Activated naive CD4-positive, alpha-beta T cell treated with anti-CD3 and anti-CD28 coated beads, Interleukin-2, amount 50 U/mL, for 72 hours (primary cell): ENCODE data around the gene UMODL1. TPM values are rescaled to one million over a fixed set of nuclear protein-coding genes. Genes with fewer than 3 reads are reported as not detected.

Source experiments
- ATAC-seq, 2 donors: fragments of 150-1000 bp; cut with Tn5 transposase; 2 replicates each; pipeline ENCODE4 v1.10.0; 2021; ENCODE audit warnings: mild to moderate bottlenecking in 2 of 2, moderate library complexity in 2 of 2
- DNase-seq, 2 donors: peaks; one replicate each; pipeline ENCODE4 v3.0.0; 2021 to 2022; ENCODE audit warnings: low spot score in 2 of 2
- H3K27ac Mint-ChIP-seq, 2 donors: one replicate each; pipeline ENCODE4 v1.8.0; 2022; ENCODE audit warnings: mild to moderate bottlenecking in 2 of 2, mixed read lengths in 2 of 2
- H3K36me3 Mint-ChIP-seq, 2 donors: one replicate each; pipeline ENCODE4 v1.8.0; 2022; ENCODE audit warnings: mixed read lengths in 2 of 2
- H3K9me3 Mint-ChIP-seq, 2 donors: one replicate each; pipeline ENCODE4 v1.8.0; 2022; ENCODE audit warnings: mixed read lengths in 2 of 2
- total RNA-seq, 2 donors: library from RNA; stranded (reverse); gene quantifications; one replicate each; pipeline ENCODE4 v1.2.3, GENCODE V29; 2022

Gene UMODL1
- total RNA-seq, 2 donors from 2014 or later = 0.09 to 0.18 TPM

DNA sequence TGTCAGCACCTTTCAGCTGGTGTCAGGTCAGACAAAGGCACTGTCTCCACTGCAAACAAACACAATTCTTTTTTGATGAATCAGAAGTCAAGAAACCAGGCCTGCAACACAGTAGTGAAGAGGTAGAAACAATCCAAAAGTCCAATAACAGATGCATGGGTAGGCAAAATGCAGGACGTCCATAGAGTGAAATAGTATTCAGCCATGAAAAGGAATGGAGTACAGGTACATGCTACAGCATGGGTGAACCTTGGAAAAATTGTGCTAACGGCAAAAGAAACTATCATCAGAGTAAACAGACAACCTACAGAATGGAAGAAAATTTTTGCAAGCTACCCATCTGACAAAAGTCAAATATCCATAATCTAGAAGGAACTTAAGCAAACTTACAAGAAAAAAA is 34.8 kb upstream of the UMODL1 start:
- Mint-ChIP-seq H3K9me3 (no peaks in the 10 kb centered on the region), H3K27ac (no peak overlapping the region), H3K36me3 (no peaks in the 10 kb centered on the region)
- ATAC-seq = no peak
- no peak for DNase-seq

GRCh38 chr21:42037516-42037915 is 33.6 kb upstream of the UMODL1 start:
- no peak overlapping the region for H3K27ac Mint-ChIP-seq
- no peaks in the 10 kb centered on the region for H3K36me3 Mint-ChIP-seq
- DNase-seq (no peak), ATAC-seq (no peak)
- H3K9me3 Mint-ChIP-seq = no peaks in the 10 kb centered on the region

GRCh38 chr21:42037943-42038342 is 33.2 kb upstream of the UMODL1 start:
- Mint-ChIP-seq H3K36me3 (no peaks in the 10 kb centered on the region), H3K27ac (no peak overlapping the region), H3K9me3 (no peaks in the 10 kb centered on the region)
- ATAC-seq (no peak), DNase-seq (no peak)

DNA sequence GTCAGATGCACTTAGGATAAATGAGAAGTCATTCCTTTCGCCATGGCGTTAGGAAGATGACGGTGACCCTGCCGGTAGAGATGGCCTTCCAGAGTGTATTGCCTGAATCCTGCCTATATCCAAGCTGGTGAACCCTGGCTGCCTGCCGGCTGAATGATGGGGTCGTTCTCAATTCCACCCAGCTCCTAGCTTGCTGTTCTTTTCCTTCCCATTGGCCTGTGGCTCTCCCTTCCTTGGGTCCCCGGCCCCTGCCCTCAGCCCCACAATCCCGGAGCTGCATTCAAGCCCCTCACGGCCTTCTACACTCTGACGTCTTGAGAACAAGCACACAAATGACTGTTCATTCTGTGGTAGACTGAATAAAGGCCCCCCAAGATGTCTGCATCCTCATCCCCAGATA is 32.7 kb upstream of the UMODL1 start:
- Mint-ChIP-seq H3K27ac (peak overlapping the region; percentile 5 to 45), H3K9me3 (no peaks in the 10 kb centered on the region), H3K36me3 (no peaks in the 10 kb centered on the region)
- no peak for DNase-seq
- ATAC-seq = no peak

- Mint-ChIP-seq H3K36me3 (no peaks in the 10 kb centered on the region), H3K27ac (peak overlapping the region; percentile 5 to 45), H3K9me3 (no peaks in the 10 kb centered on the region)
- DNase-seq (no peak), ATAC-seq (no peak)
Observed at GRCh38 chr21:42038826-42039425, 32.2 kb upstream of the UMODL1 start.

- DNase-seq (no peak), ATAC-seq (no peak)
- Mint-ChIP-seq H3K36me3 (no peaks in the 10 kb centered on the region), H3K27ac (no peak overlapping the region), H3K9me3 (no peaks in the 10 kb centered on the region)
Observed at GRCh38 chr21:42039470-42039901, 31.6 kb upstream of the UMODL1 start.

GRCh38 chr21:42039911-42040351 is 31.2 kb upstream of the UMODL1 start:
- H3K36me3 Mint-ChIP-seq = no peaks in the 10 kb centered on the region
- DNase-seq (no peak), ATAC-seq (no peak)
- no peak overlapping the region for H3K27ac Mint-ChIP-seq
- H3K9me3 Mint-ChIP-seq = no peaks in the 10 kb centered on the region

GRCh38 chr21:42040411-42041180 is 30.5 kb upstream of the UMODL1 start:
- DNase-seq (no peak), ATAC-seq (no peak)
- H3K9me3 Mint-ChIP-seq = no peaks in the 10 kb centered on the region
- no peaks in the 10 kb centered on the region for H3K36me3 Mint-ChIP-seq
- H3K27ac Mint-ChIP-seq = peak overlapping the region in 1 of 2 donors; percentile 57

DNA sequence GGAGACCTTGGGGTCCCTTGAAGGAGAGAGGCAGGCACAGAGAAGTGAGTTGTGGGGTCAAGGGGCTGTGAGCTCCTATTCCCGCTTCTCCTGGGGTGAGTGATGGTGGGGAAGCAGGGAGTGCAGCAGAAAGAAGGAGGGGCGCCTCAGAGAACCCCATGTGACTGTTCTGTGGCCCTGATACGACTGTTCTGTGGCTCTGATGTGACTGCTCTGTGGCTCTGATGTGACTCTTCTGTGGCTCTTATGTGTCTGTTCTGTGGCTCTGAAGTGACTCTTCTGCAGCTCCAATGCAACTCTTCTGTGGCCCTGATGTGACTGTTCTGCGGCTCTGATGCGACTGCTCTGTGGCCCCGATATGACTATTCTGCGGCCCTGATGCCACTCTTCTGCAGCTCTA is 29.9 kb upstream of the UMODL1 start:
- H3K27ac Mint-ChIP-seq = peak overlapping the region in 1 of 2 donors; percentile 57
- no peaks in the 10 kb centered on the region for H3K36me3 Mint-ChIP-seq
- peak in 1 of 2 donors; percentile 26 for ATAC-seq
- DNase-seq = no peak
- H3K9me3 Mint-ChIP-seq = no peaks in the 10 kb centered on the region

DNA sequence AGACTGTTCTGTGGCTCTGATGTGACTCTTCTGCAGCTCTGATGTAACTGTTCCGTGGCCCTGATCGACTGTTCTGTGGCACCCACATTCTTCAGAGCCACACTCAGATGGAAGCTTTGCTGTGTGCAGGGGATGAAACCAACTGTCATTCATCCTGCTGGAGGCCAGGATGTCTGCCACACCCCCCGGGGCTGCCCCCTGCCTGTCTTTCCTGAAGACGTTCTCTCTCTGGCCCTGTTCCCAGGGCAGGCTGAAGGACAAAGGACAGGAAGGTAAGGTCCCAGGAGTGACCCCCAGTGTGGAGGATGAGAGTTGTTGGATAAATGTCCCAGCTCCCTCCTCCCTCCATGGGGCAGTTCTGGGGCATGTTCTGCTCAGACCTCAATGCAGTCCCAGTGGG is 29.4 kb upstream of the UMODL1 start:
- Mint-ChIP-seq H3K36me3 (no peaks in the 10 kb centered on the region), H3K9me3 (no peaks in the 10 kb centered on the region), H3K27ac (peak overlapping the region in 1 of 2 donors; percentile 57)
- ATAC-seq (no peak), DNase-seq (no peak)

DNA sequence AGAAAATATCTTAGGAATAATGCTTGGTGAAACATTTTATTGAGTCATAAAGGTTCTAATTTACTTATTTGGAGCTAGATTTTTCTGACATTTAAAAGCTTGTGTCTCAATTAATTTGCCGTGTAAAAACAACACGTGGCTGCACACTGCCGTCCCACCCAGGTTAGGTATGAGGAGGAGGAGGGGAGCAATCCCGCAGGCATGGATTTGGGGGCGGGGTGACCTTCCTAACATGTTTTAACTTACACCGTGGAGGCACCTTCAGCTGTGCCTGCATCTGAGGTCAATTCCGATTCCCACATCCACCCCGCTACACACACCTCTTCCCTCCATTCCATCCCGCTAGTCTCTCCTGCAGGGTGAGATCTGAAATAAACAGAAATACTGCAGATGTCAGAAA is 28.5 kb upstream of the UMODL1 start:
- Mint-ChIP-seq H3K27ac (no peak overlapping the region), H3K36me3 (no peaks in the 10 kb centered on the region), H3K9me3 (no peaks in the 10 kb centered on the region)
- ATAC-seq (no peak), DNase-seq (no peak)

DNA sequence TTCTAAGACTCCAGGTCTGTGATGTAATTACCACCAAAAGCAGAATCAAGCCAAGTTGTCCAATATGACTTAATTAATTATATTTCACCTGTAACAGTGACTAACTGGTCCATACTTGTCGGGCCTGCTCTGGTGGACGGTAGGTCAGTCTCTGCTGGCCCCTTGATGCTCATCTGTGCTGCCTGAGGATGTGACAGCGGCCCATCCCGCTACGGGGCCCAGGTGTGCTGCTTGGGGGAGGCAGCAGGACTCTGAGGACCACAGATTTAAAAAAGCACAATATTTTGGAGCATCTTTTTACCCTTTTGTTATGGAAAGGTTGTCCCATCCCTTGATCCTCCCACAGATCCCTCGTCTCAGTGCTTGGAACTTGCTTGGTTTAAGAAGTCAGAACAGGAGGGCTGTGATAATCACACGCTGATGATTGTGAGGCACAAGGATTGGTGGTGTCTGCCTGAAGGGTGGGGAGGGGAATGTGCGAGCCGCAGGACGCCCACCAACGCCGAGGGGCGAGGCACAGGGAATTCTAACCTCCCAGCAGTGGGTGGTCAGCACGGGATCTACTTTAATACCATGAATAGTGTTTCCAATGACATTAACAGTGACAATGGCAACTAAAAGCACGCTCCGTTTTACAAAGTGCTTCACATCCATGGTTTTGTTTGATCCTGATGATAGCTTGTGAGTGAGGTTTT is 27.8 kb upstream of the UMODL1 start:
- DNase-seq = no peak
- no peak overlapping the region for H3K27ac Mint-ChIP-seq

GRCh38 chr21:42043961-42044360 is 27.2 kb upstream of the UMODL1 start:
- DNase-seq (no peak), ATAC-seq (no peak)
- Mint-ChIP-seq H3K27ac (no peak overlapping the region), H3K36me3 (no peaks in the 10 kb centered on the region), H3K9me3 (no peaks in the 10 kb centered on the region)

More for the DNA sequence above, 27.8 kb upstream of the UMODL1 start:
- ATAC-seq = no peak
- Mint-ChIP-seq H3K36me3 (no peaks in the 10 kb centered on the region), H3K9me3 (no peaks in the 10 kb centered on the region)

GRCh38 chr21:42044871-42045495 is 26.1 kb upstream of the UMODL1 start:
- ATAC-seq (no peak), DNase-seq (no peak)
- Mint-ChIP-seq H3K9me3 (no peaks in the 10 kb centered on the region), H3K27ac (peak overlapping the region in 1 of 2 donors; percentile 44), H3K36me3 (no peaks in the 10 kb centered on the region)

- H3K9me3 Mint-ChIP-seq = no peaks in the 10 kb centered on the region
- H3K27ac Mint-ChIP-seq = no peak overlapping the region
- ATAC-seq = peak in 1 of 2 donors; percentile 33
- DNase-seq = no peak
- H3K36me3 Mint-ChIP-seq = no peaks in the 10 kb centered on the region
Observed at GRCh38 chr21:42047821-42048613, 23.1 kb upstream of the UMODL1 start.

DNA sequence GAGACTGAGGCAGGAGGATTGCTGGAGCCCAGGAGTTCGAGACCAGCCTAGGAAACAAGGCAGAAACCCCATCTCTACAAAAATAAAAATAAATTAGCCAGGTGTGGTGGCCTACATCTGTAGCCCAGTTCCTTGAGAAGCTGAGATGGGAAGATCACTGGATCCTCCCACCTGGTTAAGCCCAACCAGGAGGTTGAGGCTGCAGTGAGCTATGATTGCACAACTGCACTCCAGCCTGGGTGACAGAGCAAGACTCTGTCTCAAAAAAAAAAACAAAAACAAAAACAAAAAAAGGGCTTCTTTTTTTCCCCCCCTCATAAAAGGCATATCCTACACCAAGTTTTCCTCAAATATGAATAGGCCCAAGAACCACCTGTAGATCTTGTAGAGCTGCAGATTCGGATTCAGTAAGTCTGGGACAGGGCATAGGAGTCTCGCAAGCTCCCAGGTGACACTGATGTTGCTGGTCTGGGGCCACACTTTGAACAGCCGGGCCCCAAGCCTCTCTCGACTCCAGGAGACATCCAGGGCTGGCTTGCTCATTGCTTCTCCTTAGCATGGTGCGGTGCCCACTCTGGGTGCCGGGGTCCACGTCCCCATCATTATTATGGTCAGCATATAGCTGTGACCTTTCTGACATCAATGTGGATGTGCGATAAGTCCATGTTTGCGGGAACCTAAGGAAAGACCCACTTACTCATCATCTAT is 22.1 kb upstream of the UMODL1 start:
- ATAC-seq = no peak
- DNase-seq = no peak
- H3K9me3 Mint-ChIP-seq = no peaks in the 10 kb centered on the region
- H3K27ac Mint-ChIP-seq = no peak overlapping the region
- no peaks in the 10 kb centered on the region for H3K36me3 Mint-ChIP-seq
